Astrocyte of the cerebellum (primary cell): ENCODE results near the gene ATP9B.

Source experiments
- DNase-seq: peaks from one replicate; pipeline ENCODE4 v3.0.0-alpha.2; 2011; ENCODE audit warnings: low read depth
- H3K4me3 ChIP-seq: 2 replicates; pipeline ENCODE4 v1.5.1; 2011; ENCODE audit warnings: mild to moderate bottlenecking, low read depth, low read length, moderate library complexity
- in situ Hi-C: cut with HindIII; loops from 2 replicates; pipeline ENCODE4 v1.10.0; 2017; ENCODE audit warnings: low sequenced_read_pairs
- TF ChIP-seq, protein P1 (sequence below): IDR thresholded peaks from 2 replicates; pipeline ENCODE4 v1.5.1; 2012; ENCODE audit warnings: low read length, low read depth, moderate library complexity, mild to moderate bottlenecking; ENCODE audit errors: missing control alignments

ATP9B gene

DNA sequence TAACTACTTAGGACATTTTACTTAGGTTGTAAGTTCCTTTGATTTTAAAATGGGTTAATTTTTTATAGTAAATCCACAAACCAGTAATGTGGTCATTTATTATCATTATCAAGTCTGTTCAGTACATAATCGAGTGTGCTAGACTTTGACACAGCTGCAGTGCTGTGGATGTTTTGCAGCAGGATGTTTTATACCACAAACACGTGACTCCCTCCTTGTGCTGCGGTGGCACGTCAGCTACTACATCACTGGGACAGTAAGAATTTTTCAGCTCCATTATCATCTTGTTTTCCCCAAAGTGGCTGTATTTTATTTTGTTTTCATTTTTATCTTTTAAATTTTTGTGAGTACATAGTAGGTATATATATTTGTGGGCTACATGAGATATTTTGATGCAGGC, 70.0 kb downstream of the ATP9B start:
- TF ChIP-seq, protein P1, sequence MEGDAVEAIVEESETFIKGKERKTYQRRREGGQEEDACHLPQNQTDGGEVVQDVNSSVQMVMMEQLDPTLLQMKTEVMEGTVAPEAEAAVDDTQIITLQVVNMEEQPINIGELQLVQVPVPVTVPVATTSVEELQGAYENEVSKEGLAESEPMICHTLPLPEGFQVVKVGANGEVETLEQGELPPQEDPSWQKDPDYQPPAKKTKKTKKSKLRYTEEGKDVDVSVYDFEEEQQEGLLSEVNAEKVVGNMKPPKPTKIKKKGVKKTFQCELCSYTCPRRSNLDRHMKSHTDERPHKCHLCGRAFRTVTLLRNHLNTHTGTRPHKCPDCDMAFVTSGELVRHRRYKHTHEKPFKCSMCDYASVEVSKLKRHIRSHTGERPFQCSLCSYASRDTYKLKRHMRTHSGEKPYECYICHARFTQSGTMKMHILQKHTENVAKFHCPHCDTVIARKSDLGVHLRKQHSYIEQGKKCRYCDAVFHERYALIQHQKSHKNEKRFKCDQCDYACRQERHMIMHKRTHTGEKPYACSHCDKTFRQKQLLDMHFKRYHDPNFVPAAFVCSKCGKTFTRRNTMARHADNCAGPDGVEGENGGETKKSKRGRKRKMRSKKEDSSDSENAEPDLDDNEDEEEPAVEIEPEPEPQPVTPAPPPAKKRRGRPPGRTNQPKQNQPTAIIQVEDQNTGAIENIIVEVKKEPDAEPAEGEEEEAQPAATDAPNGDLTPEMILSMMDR = no peak
- no peak for DNase-seq
- in situ Hi-C loops = no loop called here
- no peak overlapping the region for H3K4me3 ChIP-seq

DNA sequence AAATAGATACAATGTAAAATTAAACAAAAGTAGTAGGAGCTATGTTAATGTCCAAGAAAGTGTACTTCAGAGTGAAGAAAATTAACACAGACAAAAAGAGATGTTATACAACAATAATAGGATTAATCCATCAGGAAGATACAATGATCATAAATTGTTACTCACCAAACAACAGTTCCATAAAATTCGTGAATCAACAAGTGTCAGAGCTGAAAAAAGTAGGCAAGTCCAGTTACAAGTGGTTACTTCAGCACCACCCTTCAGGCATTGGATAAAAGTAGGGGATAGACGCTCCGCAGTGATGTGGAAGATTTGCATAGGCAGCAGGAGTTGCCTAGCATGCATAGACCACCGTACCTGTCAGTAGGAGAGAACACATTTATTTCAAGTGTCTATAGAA, 77.8 kb downstream of the ATP9B start:
- TF ChIP-seq, protein P1 = no peak
- in situ Hi-C loops = no loop called here
- no peak for DNase-seq
- no peak overlapping the region for H3K4me3 ChIP-seq

DNA sequence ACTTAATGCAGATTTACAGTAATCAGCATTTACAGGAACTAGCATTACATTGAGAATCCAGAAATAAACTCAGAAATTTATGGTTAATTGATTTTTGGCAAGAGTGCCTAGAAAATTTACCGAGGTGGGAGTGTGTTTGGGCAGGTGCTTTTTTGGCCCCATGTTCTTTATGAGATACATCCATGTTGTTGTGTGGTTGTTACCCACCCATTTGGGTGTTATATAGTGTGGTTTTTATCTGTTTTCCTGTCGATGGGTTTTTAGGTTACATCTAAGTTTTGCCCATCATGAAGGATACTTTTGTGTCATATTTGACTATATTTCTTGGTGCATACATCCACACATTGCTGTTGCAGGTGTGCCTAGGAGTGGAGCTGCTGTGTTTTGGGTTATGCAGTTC, 82.0 kb downstream of the ATP9B start:
- no peak overlapping the region for H3K4me3 ChIP-seq
- TF ChIP-seq, protein P1 = no peak
- in situ Hi-C loops = no loop called here
- DNase-seq = no peak

DNA sequence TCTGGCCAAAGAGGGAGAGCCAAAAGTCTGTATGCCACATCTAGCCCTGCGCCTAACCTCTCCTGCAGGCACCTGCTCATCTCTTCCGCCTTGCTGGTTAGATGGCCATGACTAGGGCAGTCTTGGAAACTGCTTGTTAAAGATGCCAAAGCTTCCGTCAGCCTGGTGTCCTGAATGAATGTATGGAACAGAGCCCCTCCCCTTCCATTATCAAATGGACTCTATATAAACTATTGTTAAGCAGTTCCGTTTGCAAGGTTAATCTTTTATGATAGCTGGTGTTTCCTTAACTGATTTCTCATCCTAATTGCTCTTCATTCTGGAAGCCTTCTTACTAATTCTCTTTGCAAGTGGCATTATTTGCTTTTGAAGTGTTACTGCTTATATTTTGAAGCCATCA, 87.1 kb downstream of the ATP9B start:
- TF ChIP-seq, protein P1 = no peak
- DNase-seq = no peak
- in situ Hi-C loops = no loop called here
- H3K4me3 ChIP-seq = no peak overlapping the region

DNA sequence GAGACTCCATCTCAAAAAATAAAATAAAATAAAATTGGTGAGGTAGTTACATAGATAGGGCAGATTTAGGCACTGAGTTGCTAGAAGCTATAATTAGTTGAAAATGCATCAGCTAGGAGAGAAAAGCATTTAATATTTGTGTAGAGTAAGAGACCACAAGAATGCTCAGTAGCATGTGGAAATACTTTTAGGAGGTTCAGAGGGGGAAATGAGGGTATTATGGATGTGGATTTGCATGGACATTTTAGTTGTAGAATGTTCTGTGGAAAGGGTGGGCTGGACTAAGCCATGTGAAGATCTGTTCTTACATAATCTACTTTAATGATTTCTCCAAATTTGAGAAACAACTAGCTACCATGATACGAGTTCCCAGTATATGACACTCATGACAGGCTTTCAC, 95.5 kb downstream of the ATP9B start:
- TF ChIP-seq, protein P1 = no peak
- no peak for DNase-seq
- no peak overlapping the region for H3K4me3 ChIP-seq
- in situ Hi-C loops = no loop called here

DNA sequence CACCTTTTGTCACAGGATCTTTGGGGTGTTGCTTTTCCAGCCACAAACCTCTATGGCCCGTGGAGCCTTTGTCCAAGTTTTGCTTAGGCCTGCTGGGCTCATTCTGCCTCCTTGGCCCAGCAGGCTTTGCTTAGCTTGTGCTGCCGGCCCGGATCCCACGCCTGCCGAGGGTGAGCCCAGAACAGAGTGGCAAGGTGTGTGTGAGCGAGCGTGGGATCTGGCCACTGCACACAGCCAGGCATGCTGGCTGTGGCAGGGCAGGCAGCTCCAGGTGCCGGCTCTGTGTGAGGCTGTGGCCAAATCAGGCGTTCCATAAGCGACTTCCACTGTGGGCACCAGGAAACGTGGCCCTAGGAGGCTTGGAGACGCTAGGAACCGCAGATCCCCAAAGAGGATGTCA, 97.5 kb downstream of the ATP9B start:
- in situ Hi-C loops = no loop called here
- DNase-seq = no peak
- TF ChIP-seq, protein P1 = no peak
- no peak overlapping the region for H3K4me3 ChIP-seq
